ENCODE measurements around the gene MSRB1. TPM values are rescaled to one million over a fixed set of nuclear protein-coding genes. Genes with fewer than 3 reads are reported as not detected.

The MSRB1 gene
- total and polyA plus RNA-seq, 4 donors, result 32.2 to 169 (median 98.0) TPM

GRCh38 chr16:1987198-1987597, 44.2 kb upstream of the MSRB1 start:
- DNase-seq (ENCODE audit: low spot score), result no peak
- peaks cover 0 to 17% (median under 1%) of the 10 kb centered on the region in 4 donors for H3K36me3 ChIP-seq (ENCODE audit: control insufficient read depth in 4 of 4, insufficient read depth in 3 of 4, low read depth in 1 of 4, low read length in 3 of 4)
- H3K4me3 ChIP-seq (ENCODE audit: low read depth in 1 of 3, low read length in 3 of 3), result no peak overlapping the region
- TF ChIP-seq HNF4A (conservative IDR thresholded peaks at IDR 0.05), result no peak
- no peak for TF ChIP-seq HNF4G (IDR thresholded peaks at IDR 0.05)
- TF ChIP-seq RXRA (IDR thresholded peaks at IDR 0.05), result no peak
- no peak for TF ChIP-seq RAD21 (IDR thresholded peaks at IDR 0.05)
- no peak for TF ChIP-seq GABPA (IDR thresholded peaks at IDR 0.05 in 1 of 2, conservative IDR thresholded peaks at IDR 0.05 in 1 of 2)
- no peak for TF ChIP-seq MAX (IDR thresholded peaks at IDR 0.05)
- no peak for TF ChIP-seq NR2F2 (IDR thresholded peaks at IDR 0.05)
- TF ChIP-seq FOXA1 (IDR thresholded peaks at IDR 0.05), result no peak
- no peak for TF ChIP-seq SP1 (IDR thresholded peaks at IDR 0.05)
- TF ChIP-seq TAF1 (conservative IDR thresholded peaks at IDR 0.05), result no peak
- no peak for TF ChIP-seq CTCF (IDR thresholded peaks at IDR 0.05; ENCODE audit: low read depth, low read length, missing input control)
- TF ChIP-seq FOXA2 (IDR thresholded peaks at IDR 0.05), result no peak
- TF ChIP-seq YY1 (IDR thresholded peaks at IDR 0.05), result no peak
- TF ChIP-seq REST (IDR thresholded peaks at IDR 0.05), result no peak
- no peak for TF ChIP-seq ZBTB33 (IDR thresholded peaks at IDR 0.05)
- TF ChIP-seq ATF3 (IDR thresholded peaks at IDR 0.05), result no peak
- no peak for TF ChIP-seq EGR1 (IDR thresholded peaks at IDR 0.05; ENCODE audit: low read depth in 2 of 2)
- TF ChIP-seq JUND (IDR thresholded peaks at IDR 0.05), result no peak
- H3K4me1 ChIP-seq (ENCODE audit: control insufficient read depth in 4 of 4, insufficient read depth in 4 of 4, low read length in 3 of 4), result peaks cover 12 to 48% (median 27%) of the 10 kb centered on the region in 4 donors
- H3K9me3 ChIP-seq (ENCODE audit: control insufficient read depth in 4 of 4, low read length in 3 of 4), result no peaks in the 10 kb centered on the region
- WGBS, result 94% methylated on average over 10 of the region's 10 CpGs
- H3K27ac ChIP-seq (ENCODE audit: low read depth in 1 of 2, low read length in 2 of 2), result no peak overlapping the region
- H3K27me3 ChIP-seq (ENCODE audit: control insufficient read depth in 4 of 4, insufficient read depth in 4 of 4, low read length in 3 of 4), result peaks cover 0 to 9% (median 4%) of the 10 kb centered on the region in 4 donors
- H3K9ac ChIP-seq (ENCODE audit: low read depth in 1 of 2, low read length in 2 of 2), result no peak overlapping the region
